ENCODE measurements around the gene CMTM4. TPM values are rescaled to one million over a fixed set of nuclear protein-coding genes. Genes with fewer than 3 reads are reported as not detected.
"Not testable (repeated sequence)": the region's sequence is repeated elsewhere in the genome, so short reads cannot be mapped to it uniquely, and the experiment has no call there.

Gene CMTM4
- total and polyA plus RNA-seq, 7 donors = 6.1 to 65.1 (median 12.5) TPM

GRCh38 chr16:66568355-66568754 is 128.2 kb downstream of the CMTM4 start:
- intact Hi-C loops (cut with DNase I) = no loop called here
- no peaks in the 10 kb centered on the region for H3K27me3 ChIP-seq
- peaks cover 0 to 36% (median 5%) of the 10 kb centered on the region in 4 donors for H3K36me3 ChIP-seq
- TF ChIP-seq POLR2AphosphoS5 (IDR thresholded peaks at IDR 0.05) (no peak), EP300 (IDR thresholded peaks at IDR 0.05) (no peak), POLR2A (IDR thresholded peaks at IDR 0.05) (no peak), CTCF (IDR thresholded peaks at IDR 0.05) (no peak)
- DNase-seq = no peak
- H3K27ac ChIP-seq = no peak overlapping the region
- no peaks in the 10 kb centered on the region for H3K9me3 ChIP-seq
- no peak overlapping the region for H3K4me3 ChIP-seq
- 95 to 99% methylated on average over 2 of the region's 2 CpGs for WGBS, 2 donors
- no peaks in the 10 kb centered on the region for H3K4me1 ChIP-seq

DNA sequence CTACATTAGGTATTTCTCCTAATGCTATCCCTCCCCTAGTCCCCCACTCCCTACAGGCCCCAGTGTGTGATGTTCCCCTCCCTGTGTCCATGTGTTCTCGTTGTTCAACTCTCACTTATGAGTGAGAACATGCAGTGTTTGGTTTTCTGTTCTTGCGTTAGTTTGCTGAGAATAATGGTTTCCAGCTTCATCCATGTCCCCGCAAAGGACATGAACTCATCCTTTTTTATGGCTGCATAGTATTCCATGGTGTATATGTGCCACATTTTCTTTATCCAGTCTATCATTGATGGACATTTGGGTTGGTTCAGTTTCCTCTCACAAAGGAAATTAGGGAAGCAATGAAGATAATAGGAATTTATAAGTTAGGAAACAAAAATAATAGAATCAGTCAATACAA is 129.3 kb downstream of the CMTM4 start:
- H3K4me3 ChIP-seq; H3K27ac ChIP-seq; intact Hi-C loops (cut with DNase I); DNase-seq; H3K9me3 ChIP-seq; H3K4me1 ChIP-seq; H3K27me3 ChIP-seq: not testable (repeated sequence)
- 95 to 97% methylated on average over 3 of the region's 3 CpGs for WGBS, 2 donors
- peaks cover 0 to 42% (median 5%) of the 10 kb centered on the region in 4 donors for H3K36me3 ChIP-seq

- H3K4me3 ChIP-seq = no peak within 1 kb of the TSS
- TF ChIP-seq POLR2A (IDR thresholded peaks at IDR 0.05) (no peak), POLR2AphosphoS5 (IDR thresholded peaks at IDR 0.05) (no peak), EP300 (IDR thresholded peaks at IDR 0.05) (no peak), CTCF (IDR thresholded peaks at IDR 0.05) (no peak)
- H3K27me3 ChIP-seq = no peaks in the 10 kb centered on the region
- 96% methylated on average over 54 of the region's 54 CpGs for WGBS, 2 donors
- no peaks in the 10 kb centered on the region for H3K4me1 ChIP-seq
- no peak within 1 kb of the TSS for H3K27ac ChIP-seq
- no peaks in the 10 kb centered on the region for H3K9me3 ChIP-seq
- DNase-seq = no peak
- intact Hi-C loops (cut with DNase I) = no loop called here
- peaks cover 0 to 42% (median 5%) of the 10 kb centered on the region in 4 donors for H3K36me3 ChIP-seq
These were observed 130.3 kb downstream of the CMTM4 start, which contains the start of gene CMTM1 for GRCh38 chr16:66566051-66566901. CMTM1 (plus strand) TSS chr16:66566439; CDS start chr16:66566514, 75 bp downstream.

Small RNA genes within 50 kb of the gene (small RNA-seq; reads per million reads assigned to genes)
- 0 reads per million in 3 donors for gene CKLF-CMTM1

Other genes with a start within 250 kb of the CMTM4 start
- gene TK2, start 146.6 kb downstream of the CMTM4 start, total RNA-seq = 10 to 100 TPM; 17.6 to 32.7 (median 22.2) TPM
- gene TK2, start 146.6 kb downstream of the CMTM4 start, polyA plus RNA-seq = 10 to 100 TPM in 2 of 3 donors, 1 to 10 TPM in 1; 9.6 to 15.0 (median 11.6) TPM
- 10 to 100 TPM; 24.1 to 53.6 (median 37.3) TPM for gene CKLF, start 144.2 kb downstream of the CMTM4 start, total RNA-seq
- 10 to 100 TPM; 40.2 to 57.4 (median 48.6) TPM for gene CKLF, start 144.2 kb downstream of the CMTM4 start, polyA plus RNA-seq
- gene CMTM1, start 130.3 kb downstream of the CMTM4 start, total RNA-seq = 1 to 10 TPM in 3 of 4 donors, under 1 TPM in 1; 0.71 to 3.0 (median 1.6) TPM
- under 1 TPM in 1 of 3 donors, not detected in 2; 0.85 TPM for gene CMTM1, start 130.3 kb downstream of the CMTM4 start, polyA plus RNA-seq
- gene CMTM2, start 117.3 kb downstream of the CMTM4 start, total RNA-seq = under 1 TPM in 1 of 4 donors, not detected in 3; 0.33 TPM
- gene CMTM2, start 117.3 kb downstream of the CMTM4 start, polyA plus RNA-seq = not detected
- gene CMTM3, start 92.0 kb downstream of the CMTM4 start, total RNA-seq = 10 to 100 TPM; 12.5 to 18.8 (median 17.3) TPM
- gene CMTM3, start 92.0 kb downstream of the CMTM4 start, polyA plus RNA-seq = 10 to 100 TPM in 2 of 3 donors, 1 to 10 TPM in 1; 8.6 to 15.5 (median 10.2) TPM
- 100 to 1,000 TPM; 164 to 327 (median 261) TPM for gene DYNC1LI2, start 54.9 kb upstream of the CMTM4 start, total RNA-seq
- gene DYNC1LI2, start 54.9 kb upstream of the CMTM4 start, polyA plus RNA-seq = 10 to 100 TPM; 52.9 to 68.7 (median 60.8) TPM
- under 1 TPM in 1 of 4 donors, not detected in 3; under 0.01 TPM for gene TERB1, start 104.8 kb upstream of the CMTM4 start, total RNA-seq
- gene TERB1, start 104.8 kb upstream of the CMTM4 start, polyA plus RNA-seq = under 1 TPM in 1 of 3 donors, not detected in 2; 0.03 TPM
- gene NAE1, start 134.2 kb upstream of the CMTM4 start, total RNA-seq = 10 to 100 TPM; 34.6 to 58.3 (median 46.9) TPM
- 10 to 100 TPM; 34.8 to 48.8 (median 35.9) TPM for gene NAE1, start 134.2 kb upstream of the CMTM4 start, polyA plus RNA-seq
- 1 to 10 TPM in 1 of 4 donors, not detected in 3; 1.9 TPM for gene CA7, start 147.7 kb upstream of the CMTM4 start, total RNA-seq
- 100 to 1,000 TPM; 112 to 188 (median 154) TPM for gene CA7, start 147.7 kb upstream of the CMTM4 start, polyA plus RNA-seq
- 1 to 10 TPM; 2.6 to 8.3 (median 4.7) TPM for gene PDP2, start 183.8 kb upstream of the CMTM4 start, total RNA-seq
- 1 to 10 TPM; 3.0 to 6.1 (median 5.1) TPM for gene PDP2, start 183.8 kb upstream of the CMTM4 start, polyA plus RNA-seq
- gene CDH16, start 222.1 kb upstream of the CMTM4 start, total RNA-seq = not detected
- under 1 TPM in 2 of 3 donors, not detected in 1; 0.19 to 0.60 TPM for gene CDH16, start 222.1 kb upstream of the CMTM4 start, polyA plus RNA-seq
- gene RRAD, start 228.8 kb upstream of the CMTM4 start, total RNA-seq = 10 to 100 TPM; 10.9 to 31.2 (median 16.3) TPM
- gene RRAD, start 228.8 kb upstream of the CMTM4 start, polyA plus RNA-seq = 1 to 10 TPM; 1.2 to 5.5 (median 1.8) TPM
- 100 to 1,000 TPM in 1 of 4 donors, 10 to 100 TPM in 3; 71.7 to 121 (median 82.8) TPM for gene CIAO2B, start 237.7 kb upstream of the CMTM4 start, total RNA-seq
- 100 to 1,000 TPM; 193 to 219 (median 214) TPM for gene CIAO2B, start 237.7 kb upstream of the CMTM4 start, polyA plus RNA-seq
- 10 to 100 TPM; 21.8 to 25.5 (median 23.0) TPM for gene CES2, start 238.8 kb upstream of the CMTM4 start, total RNA-seq
- gene CES2, start 238.8 kb upstream of the CMTM4 start, polyA plus RNA-seq = 100 to 1,000 TPM in 1 of 3 donors, 10 to 100 TPM in 2; 53.4 to 163 (median 67.9) TPM

Measured in sigmoid colon (tissue), 7 donors.